RWPE1 (cell line): ENCODE results near the gene DISC1.
"Not testable (repeated sequence)": the region's sequence is repeated elsewhere in the genome, so short reads cannot be mapped to it uniquely, and the experiment has no call there.

ENCODE experiments used
- CTCF ChIA-PET: fragments of 350-600 bp; sonication (Branson Sonifier 250); formaldehyde crosslinking; extraction: SDS; loops from one replicate; lab custom pipeline; 2021; lab: Yijun Ruan, JAX
- POLR2A ChIA-PET: fragments of 400-600 bp; formaldehyde crosslinking; extraction: SDS; loops from one replicate; lab custom pipeline; 2020; ENCODE audit warnings: antibody characterized with exemption; ENCODE audit not compliant: low non-redundant PET; lab: Yijun Ruan, JAX
- DNase-seq: peaks from one replicate; pipeline ENCODE4 v3.0.0; 2012; ENCODE audit warnings: low spot score
- H3K27ac ChIP-seq: fragments of 450-650 bp; 2 replicates; pipeline ENCODE4 v1.5.1; 2017
- CTCF ChIP-seq: fragments of 450-650 bp; conservative IDR thresholded peaks from 2 replicates; pipeline ENCODE4 v1.5.1; 2017; ENCODE audit warnings: low read depth, mild to moderate bottlenecking

Gene DISC1

DNA sequence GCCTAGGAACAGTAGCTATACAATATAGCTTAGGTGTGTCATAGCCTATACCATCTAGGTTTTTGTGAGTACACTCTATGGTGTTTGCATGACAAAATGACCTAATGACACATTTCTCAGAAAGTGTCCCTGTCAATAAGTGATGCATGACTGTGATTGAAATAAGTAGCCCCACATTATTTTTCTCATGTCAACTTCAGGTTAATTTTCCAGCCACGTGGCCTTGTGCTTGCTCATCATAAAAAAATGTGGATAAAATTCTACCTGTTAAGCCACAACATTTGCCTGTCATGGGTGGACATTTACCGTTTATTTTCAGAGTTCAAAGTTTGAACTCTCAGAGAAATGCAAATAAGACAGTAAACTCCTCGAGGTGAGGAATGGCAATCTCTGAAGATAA, 5.5 kb downstream of the DISC1 start:
- ChIA-PET POLR2A (no interaction called here), CTCF (interaction anchor here (0.6 kb wide), 1 partner anchor 316 kb away, joined by 3 read pairs; no protein-coding TSS in a partner anchor)

GRCh38 chr1:231634323-231635013, 7.9 kb downstream of the DISC1 start:
- TF ChIP-seq CTCF = no peak
- no peak overlapping the region for H3K27ac ChIP-seq
- POLR2A ChIA-PET = no interaction called here
- CTCF ChIA-PET = no interaction called here
- no peak for DNase-seq

More for the DNA sequence above, 5.5 kb downstream of the DISC1 start:
- H3K27ac ChIP-seq = no peak overlapping the region
- TF ChIP-seq CTCF = no peak
- DNase-seq = no peak

- TF ChIP-seq CTCF = no peak
- ChIA-PET POLR2A (no interaction called here), CTCF (interaction anchor here (0.6 kb wide), 1 partner anchor 290 kb away, joined by 3 read pairs; no protein-coding TSS in a partner anchor)
- no peak overlapping the region for H3K27ac ChIP-seq
- DNase-seq = no peak
Observed at GRCh38 chr1:231636157-231636556, 9.6 kb downstream of the DISC1 start.

DNA sequence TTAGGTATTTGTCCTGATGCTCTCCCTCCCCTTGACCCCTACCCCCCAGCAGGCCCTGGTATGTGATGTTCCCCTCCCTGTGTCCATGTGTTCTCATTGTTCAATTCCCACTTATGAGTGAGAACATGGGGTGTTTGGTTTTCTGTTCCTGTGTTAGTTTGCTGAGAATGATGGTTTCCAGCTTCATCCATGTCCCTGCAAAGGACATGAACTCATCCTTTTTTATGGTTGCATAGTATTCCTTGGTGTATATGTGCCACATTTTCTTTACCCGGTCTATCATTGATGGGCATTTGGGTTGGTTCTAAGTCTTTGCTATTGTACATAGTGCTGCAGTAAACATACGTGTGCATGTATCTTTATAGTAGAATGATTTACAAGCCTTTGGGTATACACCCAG, 10.3 kb downstream of the DISC1 start:
- CTCF ChIA-PET, DNase-seq, POLR2A ChIA-PET, H3K27ac ChIP-seq: not testable (repeated sequence)

DNA sequence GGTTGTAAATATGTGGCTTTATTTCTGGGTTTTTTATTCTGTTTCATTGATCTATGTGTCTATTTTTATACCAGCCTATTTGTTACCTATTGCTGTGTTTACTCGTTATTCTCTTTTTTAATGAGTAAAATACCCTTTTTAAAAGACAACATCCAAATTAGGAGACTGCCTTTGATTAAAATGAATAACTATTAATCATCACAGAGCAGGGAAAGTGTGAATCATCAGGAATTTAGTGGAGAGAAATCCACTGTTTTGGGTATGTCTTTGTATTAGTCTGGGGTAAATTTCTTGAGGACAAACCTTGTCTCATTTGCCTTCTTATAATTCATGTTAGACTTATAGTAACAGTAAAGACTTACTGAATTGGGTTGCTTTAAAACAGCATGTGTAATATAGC, 12.1 kb downstream of the DISC1 start:
- no peak overlapping the region for H3K27ac ChIP-seq
- CTCF ChIA-PET = no interaction called here
- DNase-seq = no peak
- no peak for TF ChIP-seq CTCF
- POLR2A ChIA-PET = no interaction called here

- ChIA-PET CTCF (no interaction called here), POLR2A (no interaction called here)
- no peak for DNase-seq
- H3K27ac ChIP-seq = no peak overlapping the region
- TF ChIP-seq CTCF = no peak
Observed at GRCh38 chr1:231639819-231640218, 13.2 kb downstream of the DISC1 start.

DNA sequence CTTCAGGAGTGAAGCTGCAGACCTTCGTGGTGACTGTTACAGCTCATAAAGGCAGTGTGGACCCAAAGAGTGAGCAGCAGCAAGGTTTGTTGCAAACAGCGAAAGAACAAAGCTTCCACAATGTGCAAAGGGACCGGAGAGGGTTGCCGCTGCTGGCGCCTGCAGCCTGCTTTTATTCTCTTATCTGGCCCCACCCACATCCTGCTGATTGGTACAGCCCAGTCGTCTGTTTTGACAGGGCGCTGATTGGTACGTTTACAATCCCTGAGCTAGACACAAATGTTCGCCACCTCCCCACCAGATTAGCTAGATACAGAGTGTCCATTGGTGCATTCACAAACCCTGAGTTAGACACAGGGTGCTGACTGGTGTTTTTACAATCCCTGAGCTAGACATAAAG, 14.9 kb downstream of the DISC1 start:
- H3K27ac ChIP-seq, CTCF ChIA-PET, DNase-seq, POLR2A ChIA-PET: not testable (repeated sequence)

- POLR2A ChIA-PET, DNase-seq, CTCF ChIA-PET, H3K27ac ChIP-seq: not testable (repeated sequence)
Observed at GRCh38 chr1:231642061-231642460, 15.5 kb downstream of the DISC1 start.
